SK-N-SH (cell line): ENCODE data around the gene PPP1R36. TPM values are rescaled to one million over a fixed set of nuclear protein-coding genes. Genes with fewer than 3 reads are reported as not detected.

Source experiments
- CTCF ChIA-PET: fragments of 300-600, 350-600 bp; formaldehyde crosslinking; extraction: SDS; loops from one replicate; lab custom pipeline; 2021; lab: Yijun Ruan, JAX
- POLR2A ChIA-PET: fragments of 350-600 bp; sonication (Branson Sonifier 250); formaldehyde crosslinking; extraction: SDS; loops from one replicate; lab custom pipeline; 2020; ENCODE audit warnings: antibody characterized with exemption, inconsistent platforms; lab: Yijun Ruan, JAX
- DNase-seq: peaks from one replicate; pipeline ENCODE4 v3.0.0; 2012
- H2AFZ ChIP-seq: fragments of 200-600 bp; sonication (generic); 2 replicates; pipeline ENCODE4 v1.8.1; 2016; ENCODE audit warnings: antibody characterized with exemption, mild to moderate bottlenecking, low read depth
- H3F3A ChIP-seq: fragments of 200-600 bp; sonication (generic); replicated peaks from 2 replicates; pipeline ENCODE3; 2016; ENCODE audit warnings: antibody characterized with exemption, mild to moderate bottlenecking; ENCODE audit not compliant: insufficient read depth
- H3K27ac ChIP-seq, 2 experiments: fragments of 200-500 bp in 1 of 2; fragments of 200-600 bp in 1 of 2; sonication (Bioruptor generic) in 1 of 2; sonication (generic), shearing (Covaris generic) in 1 of 2; 2 replicates each; pipeline versions ENCODE4 v1.5.1 to v1.6.1; 2014 to 2016; ENCODE audit warnings: low read depth in 2 of 2, inconsistent platforms in 1 of 2, low read length in 1 of 2, mild to moderate bottlenecking in 1 of 2, mixed read lengths in 1 of 2
- H3K27me3 ChIP-seq: fragments of 200-600 bp; sonication (generic), shearing (Covaris generic); 2 replicates; pipeline ENCODE4 v1.6.1; 2016; ENCODE audit warnings: mixed run types; ENCODE audit not compliant: insufficient read depth
- H3K36me3 ChIP-seq, 2 experiments: fragments of 200-500 bp in 1 of 2; fragments of 200-600 bp in 1 of 2; sonication (Bioruptor generic) in 1 of 2; sonication (generic) in 1 of 2; replicated peaks in 1 of 2; 2 replicates each; pipeline versions ENCODE3 to v1.5.1; 2014 to 2016; ENCODE audit warnings: low read length in 1 of 2, mild to moderate bottlenecking in 1 of 2; ENCODE audit not compliant: insufficient read depth in 2 of 2, control insufficient read depth in 1 of 2
- H3K4me1 ChIP-seq, 2 experiments: fragments of 200-500 bp in 1 of 2; fragments of 200-600 bp in 1 of 2; sonication (Bioruptor generic) in 1 of 2; sonication (generic), shearing (Covaris generic) in 1 of 2; 2 replicates each; pipeline versions ENCODE4 v1.5.1 to v1.6.1; 2014 to 2016; ENCODE audit warnings: low read depth in 1 of 2, low read length in 1 of 2, mixed run types in 1 of 2; ENCODE audit not compliant: insufficient read depth in 2 of 2, control insufficient read depth in 1 of 2
- H3K4me2 ChIP-seq: fragments of 200-600 bp; sonication (generic), shearing (Covaris generic); 2 replicates; pipeline ENCODE4 v1.6.1; 2017; ENCODE audit warnings: mixed run types
- H3K4me3 ChIP-seq, 2 experiments: fragments of 200-500 bp in 1 of 2; fragments of 200-600 bp in 1 of 2; sonication (Bioruptor generic) in 1 of 2; sonication (generic), shearing (Covaris generic) in 1 of 2; 2 replicates each; pipeline versions ENCODE4 v1.5.1 to v1.8.1; 2014 to 2016; ENCODE audit warnings: low read depth in 2 of 2, inconsistent platforms in 1 of 2, low read length in 1 of 2, mild to moderate bottlenecking in 1 of 2, mixed read lengths in 1 of 2, moderate library complexity in 1 of 2
- H3K79me2 ChIP-seq: fragments of 200-600 bp; sonication (generic); 2 replicates; pipeline ENCODE4 v1.8.1; 2017; ENCODE audit warnings: mild to moderate bottlenecking; ENCODE audit not compliant: insufficient read depth
- H3K9ac ChIP-seq: fragments of 200-600 bp; sonication (generic); 2 replicates; pipeline ENCODE4 v1.6.1; 2017; ENCODE audit warnings: mixed run types
- H3K9me2 ChIP-seq: fragments of 200-600 bp; sonication (generic); 2 replicates; pipeline ENCODE4 v1.6.1; 2017; ENCODE audit warnings: mixed run types
- H3K9me3 ChIP-seq: fragments of 200-600 bp; sonication (generic); 2 replicates; pipeline ENCODE4 v1.6.1; 2017; ENCODE audit warnings: mixed run types, mild to moderate bottlenecking, moderate library complexity
- H4K20me1 ChIP-seq: fragments of 200-600 bp; sonication (generic); 2 replicates; pipeline ENCODE4 v1.6.1; 2017; ENCODE audit warnings: mild to moderate bottlenecking, mixed run types; ENCODE audit not compliant: insufficient read depth
- EP300 ChIP-seq, 2 experiments: IDR thresholded peaks; 2 replicates each; pipeline versions ENCODE4 v1.4.0 to v1.6.1; 2012; ENCODE audit warnings: borderline replicate concordance in 1 of 2, low read depth in 1 of 2, low read length in 1 of 2
- GABPA ChIP-seq: IDR thresholded peaks from 2 replicates; pipeline ENCODE4 v1.4.0; 2012; ENCODE audit warnings: low read depth, mild to moderate bottlenecking
- JUND ChIP-seq: IDR thresholded peaks from 2 replicates; pipeline ENCODE4 v1.4.0; 2012
- MXI1 ChIP-seq: IDR thresholded peaks from 2 replicates; pipeline ENCODE4 v1.6.1; 2012; ENCODE audit warnings: mild to moderate bottlenecking, low read depth, low read length, improper control_type of control experiment
- POLR2AphosphoS5 ChIP-seq: IDR thresholded peaks from 2 replicates; pipeline ENCODE4 v1.6.1; 2012; ENCODE audit warnings: low read depth, low read length
- RFX5 ChIP-seq: IDR thresholded peaks from 2 replicates; pipeline ENCODE4 v1.6.1; 2012; ENCODE audit warnings: mild to moderate bottlenecking, improper control_type of control experiment, low read length
- RXRA ChIP-seq: IDR thresholded peaks from 2 replicates; pipeline ENCODE4 v1.4.0; 2012; ENCODE audit warnings: low read depth, mild to moderate bottlenecking, borderline replicate concordance
- TAF1 ChIP-seq: IDR thresholded peaks from 2 replicates; pipeline ENCODE4 v1.6.1; 2012; ENCODE audit warnings: low read depth, mild to moderate bottlenecking, low read length, moderate library complexity, borderline replicate concordance
- TCF12 ChIP-seq: IDR thresholded peaks from 2 replicates; pipeline ENCODE4 v1.4.0; 2012
- WGBS: methylation state at CpG from one replicate; pipeline ENCODE4 v1.1.6; 2017; ENCODE audit warnings: low lambda C conversion rate; 5-methylcytosine and 5-hydroxymethylcytosine counted together
- polyA plus RNA-seq, 3 experiments: library from polyadenylated mRNA; depleted of rRNA; stranded (reverse); fragments of >200 nt; gene quantifications; 2 replicates each; pipeline ENCODE4 v1.2.3, GENCODE V29; 2012
- TF ChIP-seq, protein P1 (sequence below): fragments of 200-600 bp; sonication (generic); IDR thresholded peaks from 2 replicates; pipeline ENCODE4 v1.6.1; 2017; ENCODE audit warnings: antibody characterized with exemption, mild to moderate bottlenecking, moderate library complexity
- TF ChIP-seq, protein P2 (sequence below): fragments of 150-350 bp; IDR thresholded peaks from 2 replicates; pipeline ENCODE4 v1.6.1; 2016; ENCODE audit warnings: mild to moderate bottlenecking, low read depth, low read length
- TF ChIP-seq, protein P3 (sequence below): IDR thresholded peaks from 2 replicates; pipeline ENCODE4 v1.4.0; 2012; ENCODE audit warnings: low read depth
- TF ChIP-seq, protein P4 (sequence below): IDR thresholded peaks from 2 replicates; pipeline ENCODE4; 2012
- TF ChIP-seq, protein P5 (sequence below): IDR thresholded peaks from 2 replicates; pipeline ENCODE4 v1.6.1; 2012; ENCODE audit warnings: mild to moderate bottlenecking, low read depth, low read length, moderate library complexity

Gene PPP1R36
- polyA plus RNA-seq, 1 of the 3 experiments (the other 2 are of a cell fraction), result 0.08 TPM

DNA sequence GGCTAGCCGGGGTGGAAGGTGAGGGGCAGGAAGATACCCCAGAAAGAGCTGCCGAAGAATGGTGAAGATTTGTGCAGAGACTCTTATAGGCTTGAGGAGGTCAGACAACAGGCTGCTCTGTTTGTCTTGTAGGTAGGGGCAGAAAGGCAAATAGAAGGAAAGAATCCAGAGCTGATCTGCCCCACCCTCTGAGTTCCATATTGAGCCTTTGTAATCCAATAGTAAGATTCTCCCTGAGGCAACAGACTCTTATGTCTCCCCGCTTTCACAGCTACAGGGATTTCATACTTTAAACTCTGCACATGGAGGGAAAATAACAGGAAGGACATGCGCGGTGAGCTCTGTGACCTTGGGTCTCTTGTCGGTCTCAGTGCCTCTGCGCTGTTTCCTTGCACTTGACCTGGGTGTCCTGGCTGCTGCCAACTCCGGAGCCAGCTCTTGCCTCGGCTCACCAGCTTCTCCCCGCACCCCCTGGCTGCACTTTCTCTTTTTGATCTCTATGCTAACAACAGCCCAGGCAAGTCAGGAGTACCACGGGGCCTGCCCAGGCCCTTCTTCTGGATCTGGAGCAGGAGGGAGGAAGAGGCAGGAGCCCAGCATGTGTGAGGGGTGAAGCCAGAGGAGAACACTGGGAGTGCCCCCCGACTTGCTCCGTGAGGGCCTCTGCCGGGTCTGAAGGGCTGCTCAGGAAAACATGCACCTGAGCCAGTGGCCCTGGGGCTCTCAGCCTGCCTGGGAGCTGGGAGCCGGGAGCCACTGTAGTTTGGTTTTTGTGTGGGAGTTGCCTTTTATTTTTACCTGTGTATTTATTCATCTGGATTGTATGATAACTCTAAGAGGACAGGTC lies 75.8 kb downstream of the PPP1R36 start:
- CTCF ChIA-PET, result interaction anchor here (1.1 to 9.6 kb wide), 3 partner anchors 11 to 266 kb away, joined by 3 to 64 read pairs (median 4); no protein-coding TSS in a partner anchor
- no peak overlapping the region for H2AFZ ChIP-seq

DNA sequence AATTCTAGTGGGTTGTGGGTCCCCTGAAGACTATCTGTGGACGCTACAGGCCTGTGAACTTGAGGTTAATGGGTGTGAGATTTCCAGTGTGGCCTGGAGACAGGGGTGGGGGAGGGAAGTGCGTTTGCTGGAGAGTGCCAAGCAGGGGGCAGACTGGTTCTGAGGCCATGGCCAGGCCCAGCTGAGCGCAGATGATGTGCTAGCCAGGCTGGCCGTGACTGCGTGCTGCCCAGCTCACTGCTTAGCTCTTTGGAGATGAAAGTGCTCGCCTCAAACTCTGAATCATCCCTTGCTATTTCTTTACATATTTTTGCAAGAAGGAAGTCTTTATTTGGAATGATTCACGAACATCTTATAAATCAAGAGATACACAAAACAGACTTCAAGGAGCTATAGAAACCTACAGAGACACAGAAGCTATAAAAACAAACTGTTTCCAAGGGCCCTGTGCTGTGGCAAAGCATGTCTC lies 79.2 kb downstream of the PPP1R36 start:
- Histone ChIP-seq H2AFZ (peak overlapping the region; percentile 57), H3K9ac (peak overlapping the region; percentile 76), H3K27me3 (no peaks in the 10 kb centered on the region), H3K79me2 (no peaks in the 10 kb centered on the region), H3F3A (peaks cover 12% of the 10 kb centered on the region), H3K4me1 (peaks cover 6 to 14% of the 10 kb centered on the region in 2 experiments; a peak in 2 of 4 replicates), H3K9me3 (no peaks in the 10 kb centered on the region), H3K4me2 (peak overlapping the region; percentile 46; the same call in 1 of the 2 replicates), H3K9me2 (no peaks in the 10 kb centered on the region), H3K36me3 (no peaks in the 10 kb centered on the region), H4K20me1 (no peaks in the 10 kb centered on the region), H3K4me3 (no peak overlapping the region), H3K27ac (peak overlapping the region; percentile 65 to 94)
- DNase-seq, result peak; percentile 30
- CTCF ChIA-PET, result interaction anchor here (1.3 to 2.0 kb wide), 5 partner anchors 8 to 285 kb away, joined by 3 to 7 read pairs (median 5); no protein-coding TSS in a partner anchor
- WGBS, result 11% methylated on average over 7 of the region's 7 CpGs
- POLR2A ChIA-PET, result no interaction called here
- no peak for TF ChIP-seq GABPA
- 0 out of 4 replicates have a peak, but pooled peaks have one; percentile 8 to 48 for TF ChIP-seq EP300 (IDR thresholded peaks at IDR 0.05; ENCODE audit: borderline replicate concordance in 1 of 2, low read depth in 1 of 2, low read length in 1 of 2)
- TF ChIP-seq RFX5, result no peak
- no peak for TF ChIP-seq MXI1
- TF ChIP-seq, protein P1, sequence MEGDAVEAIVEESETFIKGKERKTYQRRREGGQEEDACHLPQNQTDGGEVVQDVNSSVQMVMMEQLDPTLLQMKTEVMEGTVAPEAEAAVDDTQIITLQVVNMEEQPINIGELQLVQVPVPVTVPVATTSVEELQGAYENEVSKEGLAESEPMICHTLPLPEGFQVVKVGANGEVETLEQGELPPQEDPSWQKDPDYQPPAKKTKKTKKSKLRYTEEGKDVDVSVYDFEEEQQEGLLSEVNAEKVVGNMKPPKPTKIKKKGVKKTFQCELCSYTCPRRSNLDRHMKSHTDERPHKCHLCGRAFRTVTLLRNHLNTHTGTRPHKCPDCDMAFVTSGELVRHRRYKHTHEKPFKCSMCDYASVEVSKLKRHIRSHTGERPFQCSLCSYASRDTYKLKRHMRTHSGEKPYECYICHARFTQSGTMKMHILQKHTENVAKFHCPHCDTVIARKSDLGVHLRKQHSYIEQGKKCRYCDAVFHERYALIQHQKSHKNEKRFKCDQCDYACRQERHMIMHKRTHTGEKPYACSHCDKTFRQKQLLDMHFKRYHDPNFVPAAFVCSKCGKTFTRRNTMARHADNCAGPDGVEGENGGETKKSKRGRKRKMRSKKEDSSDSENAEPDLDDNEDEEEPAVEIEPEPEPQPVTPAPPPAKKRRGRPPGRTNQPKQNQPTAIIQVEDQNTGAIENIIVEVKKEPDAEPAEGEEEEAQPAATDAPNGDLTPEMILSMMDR, result 0 out of 2 replicates have a peak, but pooled peaks have one; percentile 14
- TF ChIP-seq POLR2AphosphoS5, result 0 out of 2 replicates have a peak, but pooled peaks have one; percentile 35
- TF ChIP-seq JUND, result peak; percentile 84
- TF ChIP-seq, protein P2, sequence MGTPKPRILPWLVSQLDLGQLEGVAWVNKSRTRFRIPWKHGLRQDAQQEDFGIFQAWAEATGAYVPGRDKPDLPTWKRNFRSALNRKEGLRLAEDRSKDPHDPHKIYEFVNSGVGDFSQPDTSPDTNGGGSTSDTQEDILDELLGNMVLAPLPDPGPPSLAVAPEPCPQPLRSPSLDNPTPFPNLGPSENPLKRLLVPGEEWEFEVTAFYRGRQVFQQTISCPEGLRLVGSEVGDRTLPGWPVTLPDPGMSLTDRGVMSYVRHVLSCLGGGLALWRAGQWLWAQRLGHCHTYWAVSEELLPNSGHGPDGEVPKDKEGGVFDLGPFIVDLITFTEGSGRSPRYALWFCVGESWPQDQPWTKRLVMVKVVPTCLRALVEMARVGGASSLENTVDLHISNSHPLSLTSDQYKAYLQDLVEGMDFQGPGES, result no peak
- peak; percentile 87 for TF ChIP-seq TCF12
- TF ChIP-seq RXRA, result peak; percentile 68
- TF ChIP-seq, protein P3, sequence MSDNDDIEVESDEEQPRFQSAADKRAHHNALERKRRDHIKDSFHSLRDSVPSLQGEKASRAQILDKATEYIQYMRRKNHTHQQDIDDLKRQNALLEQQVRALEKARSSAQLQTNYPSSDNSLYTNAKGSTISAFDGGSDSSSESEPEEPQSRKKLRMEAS, result peak; percentile 80; the same call in 1 of the 2 replicates
- TF ChIP-seq TAF1, result peak; percentile 28; the same call in 1 of the 2 replicates
- TF ChIP-seq, protein P4, sequence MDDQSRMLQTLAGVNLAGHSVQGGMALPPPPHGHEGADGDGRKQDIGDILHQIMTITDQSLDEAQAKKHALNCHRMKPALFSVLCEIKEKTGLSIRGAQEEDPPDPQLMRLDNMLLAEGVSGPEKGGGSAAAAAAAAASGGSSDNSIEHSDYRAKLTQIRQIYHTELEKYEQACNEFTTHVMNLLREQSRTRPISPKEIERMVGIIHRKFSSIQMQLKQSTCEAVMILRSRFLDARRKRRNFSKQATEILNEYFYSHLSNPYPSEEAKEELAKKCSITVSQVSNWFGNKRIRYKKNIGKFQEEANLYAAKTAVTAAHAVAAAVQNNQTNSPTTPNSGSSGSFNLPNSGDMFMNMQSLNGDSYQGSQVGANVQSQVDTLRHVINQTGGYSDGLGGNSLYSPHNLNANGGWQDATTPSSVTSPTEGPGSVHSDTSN, result peak; percentile 86
- TF ChIP-seq, protein P5, sequence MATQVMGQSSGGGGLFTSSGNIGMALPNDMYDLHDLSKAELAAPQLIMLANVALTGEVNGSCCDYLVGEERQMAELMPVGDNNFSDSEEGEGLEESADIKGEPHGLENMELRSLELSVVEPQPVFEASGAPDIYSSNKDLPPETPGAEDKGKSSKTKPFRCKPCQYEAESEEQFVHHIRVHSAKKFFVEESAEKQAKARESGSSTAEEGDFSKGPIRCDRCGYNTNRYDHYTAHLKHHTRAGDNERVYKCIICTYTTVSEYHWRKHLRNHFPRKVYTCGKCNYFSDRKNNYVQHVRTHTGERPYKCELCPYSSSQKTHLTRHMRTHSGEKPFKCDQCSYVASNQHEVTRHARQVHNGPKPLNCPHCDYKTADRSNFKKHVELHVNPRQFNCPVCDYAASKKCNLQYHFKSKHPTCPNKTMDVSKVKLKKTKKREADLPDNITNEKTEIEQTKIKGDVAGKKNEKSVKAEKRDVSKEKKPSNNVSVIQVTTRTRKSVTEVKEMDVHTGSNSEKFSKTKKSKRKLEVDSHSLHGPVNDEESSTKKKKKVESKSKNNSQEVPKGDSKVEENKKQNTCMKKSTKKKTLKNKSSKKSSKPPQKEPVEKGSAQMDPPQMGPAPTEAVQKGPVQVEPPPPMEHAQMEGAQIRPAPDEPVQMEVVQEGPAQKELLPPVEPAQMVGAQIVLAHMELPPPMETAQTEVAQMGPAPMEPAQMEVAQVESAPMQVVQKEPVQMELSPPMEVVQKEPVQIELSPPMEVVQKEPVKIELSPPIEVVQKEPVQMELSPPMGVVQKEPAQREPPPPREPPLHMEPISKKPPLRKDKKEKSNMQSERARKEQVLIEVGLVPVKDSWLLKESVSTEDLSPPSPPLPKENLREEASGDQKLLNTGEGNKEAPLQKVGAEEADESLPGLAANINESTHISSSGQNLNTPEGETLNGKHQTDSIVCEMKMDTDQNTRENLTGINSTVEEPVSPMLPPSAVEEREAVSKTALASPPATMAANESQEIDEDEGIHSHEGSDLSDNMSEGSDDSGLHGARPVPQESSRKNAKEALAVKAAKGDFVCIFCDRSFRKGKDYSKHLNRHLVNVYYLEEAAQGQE, result 0 out of 2 replicates have a peak, but pooled peaks have one; percentile 25

More for the DNA sequence above, 75.8 kb downstream of the PPP1R36 start:
- Histone ChIP-seq H3K36me3 (no peaks in the 10 kb centered on the region), H3K4me1 (peaks cover 6 to 14% of the 10 kb centered on the region in 2 experiments; a peak in 2 of 4 replicates), H3F3A (peaks cover 12% of the 10 kb centered on the region), H3K9ac (no peak overlapping the region), H3K27me3 (no peaks in the 10 kb centered on the region), H3K9me3 (no peaks in the 10 kb centered on the region), H3K79me2 (no peaks in the 10 kb centered on the region), H3K4me2 (no peak overlapping the region), H4K20me1 (no peaks in the 10 kb centered on the region), H3K27ac (no peak overlapping the region), H3K4me3 (no peak overlapping the region), H3K9me2 (no peaks in the 10 kb centered on the region)
- DNase-seq, result no peak
- TF ChIP-seq MXI1, result no peak
- POLR2A ChIA-PET, result no interaction called here
- WGBS, result 84% methylated on average over 15 of the region's 15 CpGs
